K562 (cell line): ENCODE results near the gene HIPK2. TPM values are rescaled to one million over a fixed set of nuclear protein-coding genes. Genes with fewer than 3 reads are reported as not detected.

Experiments used
- ATAC-seq: fragments of 200-7000 bp; cut with Tn5 transposase; 3 replicates; pipeline ENCODE4 v1.9.1; 2020; ENCODE audit warnings: moderate library complexity
- BruUV-seq: library from RNA; stranded (reverse); fragments of 400-500 nt; replicated peaks from 2 replicates; lab custom pipeline; 2021; lab: Mats Ljungman, UMichigan
- CTCF ChIA-PET: fragments of 300-600 bp; formaldehyde crosslinking; extraction: SDS; loops from one replicate; lab custom pipeline; 2021; ENCODE audit warnings: low intra/inter-chr PET ratio; lab: Yijun Ruan, JAX
- POLR2A ChIA-PET: fragments of 300-600, 350-650 bp; sonication (Branson Sonifier 250); formaldehyde crosslinking; extraction: SDS; loops from one replicate; lab custom pipeline; 2021; ENCODE audit warnings: antibody characterized with exemption, inconsistent platforms; lab: Yijun Ruan, JAX
- DNase-seq, 4 experiments: peaks; one replicate each; pipeline versions ENCODE4 v3.0.0 to v3.0.0-alpha.2; 2011 to 2018; ENCODE audit warnings: low spot score in 3 of 4, mixed read lengths in 3 of 4; ENCODE audit errors: extremely low read depth in 1 of 4
- FAIRE-seq: peaks from 2 replicates; lab custom pipeline; 2011; peaks lifted over from hg19 to GRCh38; lab: Jason Lieb, UNC
- H2AFZ ChIP-seq: 2 replicates; pipeline ENCODE4 v1.6.0; 2011; ENCODE audit warnings: low read depth, low read length, control low read depth, inconsistent platforms
- H3K27ac ChIP-seq: fragments of 200-600 bp; 3 replicates; pipeline ENCODE4 v1.8.0; 2011; ENCODE audit warnings: low read depth, mild to moderate bottlenecking, control low read depth, inconsistent platforms, low read length, moderate library complexity, mixed read lengths; ENCODE audit errors: extremely low read depth
- H3K27me3 ChIP-seq, 2 experiments: fragments of 300-600 bp in 1 of 2; 2 replicates in 1 of 2; 3 replicates in 1 of 2; pipeline versions ENCODE4 v1.6.0 to v1.8.0; 2011; ENCODE audit warnings: inconsistent platforms in 2 of 2, low read length in 2 of 2, mild to moderate bottlenecking in 1 of 2, mixed read lengths in 1 of 2, moderate library complexity in 1 of 2; ENCODE audit not compliant: control insufficient read depth in 2 of 2, insufficient read depth in 2 of 2
- H3K36me3 ChIP-seq: fragments of 300-600 bp; 3 replicates; pipeline ENCODE4 v1.8.0; 2011; ENCODE audit warnings: mild to moderate bottlenecking, low read length, inconsistent platforms; ENCODE audit not compliant: control insufficient read depth, insufficient read depth
- H3K4me1 ChIP-seq, 2 experiments: fragments of 200-600 bp in 1 of 2; replicated peaks in 1 of 2; 2 replicates in 1 of 2; 3 replicates in 1 of 2; pipeline versions ENCODE4 v1.5.1 to v1.8.0; 2011; ENCODE audit warnings: inconsistent platforms in 2 of 2, low read length in 2 of 2, mild to moderate bottlenecking in 1 of 2, mixed read lengths in 1 of 2, moderate library complexity in 1 of 2; ENCODE audit not compliant: control insufficient read depth in 2 of 2, insufficient read depth in 2 of 2
- H3K4me2 ChIP-seq: 2 replicates; pipeline ENCODE4 v1.6.1; 2011; ENCODE audit warnings: low read length, control low read depth, inconsistent platforms, mixed read lengths; ENCODE audit not compliant: insufficient read depth
- H3K4me3 ChIP-seq: fragments of 200-600 bp; sonication (generic), shearing (Covaris generic); 2 replicates; pipeline ENCODE4 v1.5.1; 2016; ENCODE audit warnings: control low read depth, inconsistent platforms
- H3K79me2 ChIP-seq: fragments of 200-600 bp; 3 replicates; pipeline ENCODE4 v1.8.0; 2011; ENCODE audit warnings: low read length, inconsistent platforms; ENCODE audit not compliant: control insufficient read depth, insufficient read depth
- H3K9ac ChIP-seq, 2 experiments: 2 replicates each; pipeline versions ENCODE4 v1.6.0 to v1.6.1; 2011; ENCODE audit warnings: low read depth in 2 of 2, low read length in 2 of 2, control low read depth in 1 of 2, inconsistent platforms in 1 of 2, mild to moderate bottlenecking in 1 of 2, mixed read lengths in 1 of 2; ENCODE audit not compliant: insufficient read depth in 1 of 2
- H3K9me1 ChIP-seq: one replicate; pipeline ENCODE4 v1.6.0; 2011; ENCODE audit warnings: inconsistent platforms, mild to moderate bottlenecking, low read length, moderate library complexity; ENCODE audit not compliant: control insufficient read depth, insufficient read depth
- H3K9me3 ChIP-seq: replicated peaks from 2 replicates; pipeline ENCODE4 v1.5.1; 2011; ENCODE audit warnings: low read depth, low read length, inconsistent platforms; ENCODE audit not compliant: control insufficient read depth, insufficient read depth
- H4K20me1 ChIP-seq: replicated peaks from 2 replicates; pipeline ENCODE4 v1.6.1; 2011; ENCODE audit warnings: low read length, inconsistent platforms, mixed read lengths; ENCODE audit not compliant: control insufficient read depth, insufficient read depth
- ARID1B ChIP-seq: fragments of 450-650 bp; IDR thresholded peaks from 2 replicates; pipeline ENCODE4 v1.6.1; 2016; ENCODE audit warnings: antibody characterized with exemption, mild to moderate bottlenecking, inconsistent platforms
- CTBP1 ChIP-seq: fragments of 450-650 bp; IDR thresholded peaks from 2 replicates; pipeline ENCODE4 v1.6.1; 2016; ENCODE audit warnings: borderline replicate concordance
- EGR1 ChIP-seq: fragments of 450-650 bp; conservative IDR thresholded peaks from 2 replicates; pipeline ENCODE4 v1.6.1; 2017; ENCODE audit warnings: mild to moderate bottlenecking
- FOS ChIP-seq: IDR thresholded peaks from 3 replicates; pipeline ENCODE4 v1.6.1; 2011; ENCODE audit not compliant: insufficient read length; ENCODE audit errors: extremely low read depth
- FOSL1 ChIP-seq: fragments of 200-800 bp; sonication (Bioruptor generic); conservative IDR thresholded peaks from 2 replicates; pipeline ENCODE4 v1.6.1; 2016; ENCODE audit warnings: missing genetic modification characterization, missing compliant biosample characterization
- IRF1 ChIP-seq: sonication (generic); formaldehyde crosslinking; IDR thresholded peaks from 2 replicates; pipeline ENCODE4 v1.8.0; 2022; ENCODE audit warnings: missing genetic modification reagents, mild to moderate bottlenecking, borderline replicate concordance
- JUN ChIP-seq, 2 experiments: sonication (generic) in 1 of 2; formaldehyde crosslinking in 1 of 2; IDR thresholded peaks; 2 replicates each; pipeline versions ENCODE4 v1.6.1 to v1.8.0; 2012 to 2022; ENCODE audit warnings: borderline replicate concordance in 2 of 2, mild to moderate bottlenecking in 2 of 2, improper control_type of control experiment in 1 of 2, low read depth in 1 of 2, low read length in 1 of 2, missing genetic modification reagents in 1 of 2
- JUND ChIP-seq, 2 experiments: IDR thresholded peaks; 2 replicates in 1 of 2; 3 replicates in 1 of 2; pipeline ENCODE4 v1.6.1; 2011; ENCODE audit warnings: borderline replicate concordance in 2 of 2, low read depth in 2 of 2, low read length in 2 of 2, improper control_type of control experiment in 1 of 2, missing biosample characterization in 1 of 2, missing genetic modification characterization in 1 of 2, missing genetic modification reagents in 1 of 2
- PURB ChIP-seq: sonication (generic); formaldehyde crosslinking; IDR thresholded peaks from 2 replicates; pipeline ENCODE4 v1.9.0; 2021; ENCODE audit warnings: low read depth, mild to moderate bottlenecking, missing genetic modification reagents
- SAFB2 ChIP-seq: fragments of 200-400 bp; formaldehyde crosslinking; IDR thresholded peaks from 2 replicates; pipeline ENCODE4 v1.6.1; 2018; ENCODE audit warnings: borderline replicate concordance, low read length, low read depth, moderate library complexity; ENCODE audit not compliant: severe bottlenecking
- SNRNP70 ChIP-seq: fragments of 200-400 bp; formaldehyde crosslinking; optimal IDR thresholded peaks from 2 replicates; pipeline ENCODE3; 2017; ENCODE audit warnings: low read depth, low read length
- ZBTB11 ChIP-seq, 3 experiments: fragments of 200-800 bp in 1 of 3; fragments of 250-450 bp in 1 of 3; fragments of 450-650 bp in 1 of 3; sonication (Bioruptor Pico) in 1 of 3; sonication (Bioruptor generic) in 1 of 3; formaldehyde crosslinking in 1 of 3; IDR thresholded peaks; 2 replicates each; pipeline versions ENCODE4 v1.6.1 to v1.8.0; 2016 to 2022; ENCODE audit warnings: mild to moderate bottlenecking in 2 of 3, missing genetic modification characterization in 2 of 3, missing compliant biosample characterization in 1 of 3, moderate library complexity in 1 of 3
- ZFP36 ChIP-seq: fragments of 150-350 bp; IDR thresholded peaks from 2 replicates; pipeline ENCODE4 v1.6.1; 2018; ENCODE audit warnings: low read length, low read depth; ENCODE audit not compliant: partially characterized antibody
- ZNF277 ChIP-seq: fragments of 250-450 bp; sonication (Bioruptor Pico); IDR thresholded peaks from 2 replicates; pipeline ENCODE4 v1.8.0; 2022; ENCODE audit warnings: inconsistent platforms, mild to moderate bottlenecking, moderate library complexity, borderline replicate concordance
- WGBS: fragments of 100-300 bp; shearing (Covaris generic); methylation state at CpG from one replicate; pipeline ENCODE4 v1.1.6; 2016; ENCODE audit warnings: low coverage, mixed read lengths; ENCODE audit not compliant: insufficient coverage; ENCODE audit errors: missing lambda C conversion rate; 5-methylcytosine and 5-hydroxymethylcytosine counted together
- in situ Hi-C: fragments of 300-500 bp; cut with MboI; formaldehyde crosslinking; loops from 4 replicates; pipeline ENCODE4 v1.15.0; 2018; ENCODE audit warnings: inconsistent platforms, mixed read lengths
- intact Hi-C: fragments of 100-400 bp; cut with micrococcal nuclease; formaldehyde crosslinking; loops from 2 replicates; pipeline ENCODE4 v1.14.2; 2022
- polyA plus RNA-seq, 8 experiments: library from polyadenylated mRNA; depleted of rRNA in 4 of 8; stranded (reverse) in 5 of 8; unstranded in 3 of 8; fragments of >200 nt; fragmentation: Nextera tagmentation in 2 of 8; fragmentation: Illumina TruSeq in 1 of 8; extraction: Ambion mirVana in 2 of 8; extraction: Trizol in 1 of 8; gene quantifications; 2 replicates each; pipeline versions ENCODE4 v1.2.1 to v1.2.3, GENCODE V29; 2011 to 2014; ENCODE audit warnings: inconsistent platforms in 1 of 8, missing spikeins in 1 of 8
- total RNA-seq, 7 experiments: library from RNA; depleted of rRNA in 6 of 7; stranded (reverse); fragments of >200 nt in 6 of 7; fragmentation: Illumina TruSeq in 2 of 7; extraction: Trizol in 2 of 7; gene quantifications; 2 replicates each; pipeline versions ENCODE4 v1.2.1 to v1.2.3, GENCODE V29; 2011 to 2021; ENCODE audit warnings: low replicate concordance in 1 of 7

Gene HIPK2
- total and polyA plus RNA-seq, 9 of the 15 experiments (the other 6 are each of a cell fraction or from before 2014, with no cell fraction given) = 0.69 to 19.8 (median 5.1) TPM

- FAIRE-seq = peak; percentile 19
- Histone ChIP-seq H3K79me2 (no peaks in the 10 kb centered on the region), H3K4me2 (no peak overlapping the region), H3K4me1 (peaks cover 4 to 24% of the 10 kb centered on the region in 2 experiments; a peak in 4 of 5 replicates), H3K27ac (no peak overlapping the region), H3K9ac (no peak overlapping the region), H3K36me3 (no peaks in the 10 kb centered on the region), H3K4me3 (no peak overlapping the region), H3K27me3 (peaks cover 49 to 55% of the 10 kb centered on the region in 2 experiments), H2AFZ (no peak overlapping the region), H4K20me1 (no peaks in the 10 kb centered on the region), H3K9me1 (no peaks in the 10 kb centered on the region), H3K9me3 (no peaks in the 10 kb centered on the region)
- in situ Hi-C loops = no loop called here
- intact Hi-C loops = no loop called here
- ChIA-PET POLR2A (no interaction called here), CTCF (interaction anchor here (0.6 kb wide), 1 partner anchor 73 kb away, joined by 3 read pairs; no protein-coding TSS in a partner anchor)
- peak; percentile 43; the same call in 1 of the 3 replicates for ATAC-seq
- BruUV-seq = no TSS peak
- 3% methylated on average over 9 of the region's 9 CpGs for WGBS
- peak in 3 of 4 experiments; percentile 47 to 56 (median 54) for DNase-seq
- TF ChIP-seq SAFB2 (no peak), ZBTB11 (CRISPR knock-in tag; IDR thresholded peaks at IDR 0.05) (0 out of 6 replicates have a peak, but pooled peaks of 1 of the 3 experiments have one; percentile 10), PURB (CRISPR knock-in tag) (no peak), EGR1 (peak; percentile 57), SNRNP70 (no peak), FOSL1 (tag) (peak; percentile 92), JUND (IDR thresholded peaks at IDR 0.05; ENCODE audit: borderline replicate concordance, low read depth, low read length) (peak; percentile 93), JUND (tag; IDR thresholded peaks at IDR 0.05; ENCODE audit: borderline replicate concordance, low read depth, low read length) (peak; percentile 87; the same call in 2 of the 3 replicates), IRF1 (CRISPR knock-in tag) (no peak), ARID1B (0 out of 2 replicates have a peak, but pooled peaks have one; percentile 10), ZNF277 (CRISPR knock-in tag) (no peak), FOS (peak; percentile 5), CTBP1 (0 out of 2 replicates have a peak, but pooled peaks have one; percentile 14), JUN (IDR thresholded peaks at IDR 0.05; ENCODE audit: borderline replicate concordance, low read depth, low read length) (peak; percentile 67; the same call in 1 of the 2 replicates), JUN (CRISPR knock-in tag; IDR thresholded peaks at IDR 0.05; ENCODE audit: borderline replicate concordance) (no peak), ZFP36 (peak; percentile 53)
Measured at GRCh38 chr7:139825666-139826290, 48.0 kb upstream of the HIPK2 start.
